Astrocyte (in vitro differentiated cells and primary cell): ENCODE measurements around the gene MAMLD1. TPM values are rescaled to one million over a fixed set of nuclear protein-coding genes. Genes with fewer than 3 reads are reported as not detected.

ENCODE experiments used
- DNase-seq: peaks from one replicate; pipeline ENCODE4 v3.0.0-alpha.2; 2010; ENCODE audit warnings: low read depth
- FAIRE-seq: peaks from 2 replicates; lab custom pipeline; 2011; peaks lifted over from hg19 to GRCh38; lab: Jason Lieb, UNC
- H2AFZ ChIP-seq: 2 replicates; pipeline ENCODE4 v1.6.0; 2012; ENCODE audit warnings: low read depth, low read length, inconsistent platforms
- H3K27ac ChIP-seq: 2 replicates; pipeline ENCODE4 v1.5.1; 2011; ENCODE audit warnings: low read depth, low read length, inconsistent platforms
- H3K27me3 ChIP-seq: 2 replicates; pipeline ENCODE4 v1.6.0; 2011; ENCODE audit warnings: low read length, inconsistent platforms; ENCODE audit not compliant: insufficient read depth
- H3K36me3 ChIP-seq: 2 replicates; pipeline ENCODE4 v1.5.1; 2011; ENCODE audit warnings: low read length, inconsistent platforms; ENCODE audit not compliant: insufficient read depth
- H3K4me1 ChIP-seq: 2 replicates; pipeline ENCODE4 v1.5.1; 2011; ENCODE audit warnings: low read length, inconsistent platforms; ENCODE audit not compliant: insufficient read depth
- H3K4me2 ChIP-seq: 2 replicates; pipeline ENCODE4 v1.6.0; 2012; ENCODE audit warnings: low read length, inconsistent platforms
- H3K4me3 ChIP-seq: 2 replicates; pipeline ENCODE4 v1.5.1; 2011; ENCODE audit warnings: low read depth, mild to moderate bottlenecking, low read length, inconsistent platforms; ENCODE audit not compliant: insufficient read depth
- H3K79me2 ChIP-seq: 2 replicates; pipeline ENCODE4 v1.6.0; 2012; ENCODE audit warnings: mild to moderate bottlenecking, low read length, inconsistent platforms; ENCODE audit not compliant: insufficient read depth
- H3K9ac ChIP-seq: 2 replicates; pipeline ENCODE4 v1.6.0; 2012; ENCODE audit warnings: mild to moderate bottlenecking, low read length, inconsistent platforms
- H3K9me3 ChIP-seq: 2 replicates; pipeline ENCODE4 v1.5.1; 2012; ENCODE audit warnings: low read depth, mild to moderate bottlenecking, low read length, inconsistent platforms; ENCODE audit not compliant: insufficient read depth
- H4K20me1 ChIP-seq: 2 replicates; pipeline ENCODE4 v1.6.0; 2012; ENCODE audit warnings: low read length, inconsistent platforms; ENCODE audit not compliant: insufficient read depth
- H3K27ac Mint-ChIP-seq: one replicate; pipeline ENCODE4 v1.8.0; 2021; ENCODE audit warnings: mild to moderate bottlenecking, mixed read lengths; ENCODE audit not compliant: unreplicated experiment
- H3K27me3 Mint-ChIP-seq: one replicate; pipeline ENCODE4 v1.8.0; 2021; ENCODE audit warnings: low read depth, mixed read lengths; ENCODE audit not compliant: unreplicated experiment
- H3K36me3 Mint-ChIP-seq: one replicate; pipeline ENCODE4 v1.8.0; 2021; ENCODE audit warnings: low read depth, mixed read lengths; ENCODE audit not compliant: unreplicated experiment
- H3K4me1 Mint-ChIP-seq: one replicate; pipeline ENCODE4 v1.8.0; 2021; ENCODE audit warnings: low read depth, mixed read lengths; ENCODE audit not compliant: unreplicated experiment
- H3K4me3 Mint-ChIP-seq: one replicate; pipeline ENCODE4 v1.8.0; 2021; ENCODE audit warnings: mild to moderate bottlenecking, moderate library complexity, mixed read lengths; ENCODE audit not compliant: unreplicated experiment
- H3K9me3 Mint-ChIP-seq: one replicate; pipeline ENCODE4 v1.8.0; 2021; ENCODE audit warnings: mild to moderate bottlenecking, mixed read lengths; ENCODE audit not compliant: unreplicated experiment
- EZH2 ChIP-seq: IDR thresholded peaks from 2 replicates; pipeline ENCODE4 v1.6.1; 2012; ENCODE audit warnings: mild to moderate bottlenecking, low read length, inconsistent platforms; ENCODE audit not compliant: insufficient read depth
- total RNA-seq: library from RNA; stranded (reverse); gene quantifications from 2 replicates; pipeline ENCODE4 v1.2.1, GENCODE V29; 2021
- TF ChIP-seq, protein P1 (sequence below): IDR thresholded peaks from 2 replicates; pipeline ENCODE4 v1.5.1; 2011; ENCODE audit warnings: low read depth, mild to moderate bottlenecking, inconsistent platforms, low read length, moderate library complexity; ENCODE audit not compliant: insufficient read depth

MAMLD1 gene
- total RNA-seq, 1 donor from 2014 or later, result 6.6 TPM

GRCh38 chrX:150517303-150517910 is 154.3 kb downstream of the MAMLD1 start:
- TF ChIP-seq, protein P1, sequence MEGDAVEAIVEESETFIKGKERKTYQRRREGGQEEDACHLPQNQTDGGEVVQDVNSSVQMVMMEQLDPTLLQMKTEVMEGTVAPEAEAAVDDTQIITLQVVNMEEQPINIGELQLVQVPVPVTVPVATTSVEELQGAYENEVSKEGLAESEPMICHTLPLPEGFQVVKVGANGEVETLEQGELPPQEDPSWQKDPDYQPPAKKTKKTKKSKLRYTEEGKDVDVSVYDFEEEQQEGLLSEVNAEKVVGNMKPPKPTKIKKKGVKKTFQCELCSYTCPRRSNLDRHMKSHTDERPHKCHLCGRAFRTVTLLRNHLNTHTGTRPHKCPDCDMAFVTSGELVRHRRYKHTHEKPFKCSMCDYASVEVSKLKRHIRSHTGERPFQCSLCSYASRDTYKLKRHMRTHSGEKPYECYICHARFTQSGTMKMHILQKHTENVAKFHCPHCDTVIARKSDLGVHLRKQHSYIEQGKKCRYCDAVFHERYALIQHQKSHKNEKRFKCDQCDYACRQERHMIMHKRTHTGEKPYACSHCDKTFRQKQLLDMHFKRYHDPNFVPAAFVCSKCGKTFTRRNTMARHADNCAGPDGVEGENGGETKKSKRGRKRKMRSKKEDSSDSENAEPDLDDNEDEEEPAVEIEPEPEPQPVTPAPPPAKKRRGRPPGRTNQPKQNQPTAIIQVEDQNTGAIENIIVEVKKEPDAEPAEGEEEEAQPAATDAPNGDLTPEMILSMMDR, result no peak
- no peak for TF ChIP-seq EZH2
- DNase-seq, result no peak
- Mint-ChIP-seq H3K27me3 (no peaks in the 10 kb centered on the region), H3K4me1 (peaks cover 2% of the 10 kb centered on the region), H3K9me3 (no peaks in the 10 kb centered on the region), H3K36me3 (no peaks in the 10 kb centered on the region), H3K4me3 (no peak overlapping the region), H3K27ac (no peak overlapping the region)
- Histone ChIP-seq H3K4me2 (no peak overlapping the region), H3K9ac (no peak overlapping the region), H3K4me3 (no peak overlapping the region), H4K20me1 (no peaks in the 10 kb centered on the region), H3K79me2 (no peaks in the 10 kb centered on the region), H3K36me3 (no peaks in the 10 kb centered on the region), H3K27ac (no peak overlapping the region), H2AFZ (no peak overlapping the region), H3K4me1 (no peaks in the 10 kb centered on the region), H3K9me3 (no peaks in the 10 kb centered on the region), H3K27me3 (no peaks in the 10 kb centered on the region)
- no peak for FAIRE-seq

DNA sequence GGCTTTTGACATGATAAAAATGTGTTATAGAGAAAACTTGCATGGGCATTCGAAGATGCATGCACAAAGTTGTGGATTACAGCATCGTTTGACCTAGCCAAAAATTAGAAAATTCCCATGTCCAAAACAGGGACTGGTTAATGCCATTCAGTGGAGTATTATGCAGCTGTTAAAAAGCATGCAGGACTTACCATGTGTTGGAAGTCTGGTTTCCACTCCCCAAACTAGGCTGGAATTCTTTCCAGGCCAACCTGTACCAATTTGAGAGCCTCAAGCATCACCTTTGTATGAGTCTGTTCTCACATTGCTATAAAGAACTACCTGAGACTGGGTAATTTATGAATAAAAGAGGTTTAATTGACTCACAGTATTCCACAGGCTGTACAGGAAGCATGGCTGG is 159.4 kb downstream of the MAMLD1 start:
- H3K4me1 Mint-ChIP-seq, result peaks cover 2% of the 10 kb centered on the region
- H3K9me3 Mint-ChIP-seq, result no peaks in the 10 kb centered on the region
- H3K36me3 Mint-ChIP-seq, result no peaks in the 10 kb centered on the region
- H3K4me3 Mint-ChIP-seq, result no peak overlapping the region
- no peak overlapping the region for H3K4me3 ChIP-seq
- no peak overlapping the region for H3K27ac Mint-ChIP-seq
- no peaks in the 10 kb centered on the region for H3K36me3 ChIP-seq
- H3K9me3 ChIP-seq, result no peaks in the 10 kb centered on the region
- peaks cover 11% of the 10 kb centered on the region for H3K27me3 Mint-ChIP-seq
- no peaks in the 10 kb centered on the region for H4K20me1 ChIP-seq
- no peaks in the 10 kb centered on the region for H3K27me3 ChIP-seq
- no peaks in the 10 kb centered on the region for H3K4me1 ChIP-seq
- FAIRE-seq (no peak), DNase-seq (no peak)
- H3K4me2 ChIP-seq, result no peak overlapping the region
- H3K9ac ChIP-seq, result no peak overlapping the region
- TF ChIP-seq, protein P1, result no peak
- TF ChIP-seq EZH2, result no peak
- no peak overlapping the region for H2AFZ ChIP-seq
- no peak overlapping the region for H3K27ac ChIP-seq
- H3K79me2 ChIP-seq, result no peaks in the 10 kb centered on the region
